Sigmoid colon (tissue), 4 donors: ENCODE data around the gene NLGN1.
A peak's percentile ranks its signal among the peaks of the same experiment; 100 is the strongest.

Source experiments
- CTCF ChIP-seq, 4 experiments: fragments of 450-650 bp in 3 of 4; fragments of 200-600 bp in 1 of 4; IDR thresholded peaks; one replicate each; pipeline ENCODE4 v1.5.1; 2016 to 2019; ENCODE audit warnings: antibody characterized with exemption in 4 of 4, mild to moderate bottlenecking in 3 of 4, moderate library complexity in 2 of 4
- POLR2A ChIP-seq, 2 donors: fragments of 450-650 bp; IDR thresholded peaks; one replicate each; pipeline ENCODE4 v1.6.1; 2016; ENCODE audit warnings: antibody characterized with exemption in 2 of 2, mild to moderate bottlenecking in 2 of 2, moderate library complexity in 2 of 2
- POLR2AphosphoS5 ChIP-seq, 4 donors: sonication (generic); formaldehyde crosslinking; IDR thresholded peaks; one replicate each; pipeline ENCODE4 v1.6.1; 2017; ENCODE audit warnings: antibody characterized with exemption in 4 of 4

GRCh38 chr3:173584093-173584837 lies 186.7 kb downstream of the NLGN1 start:
- TF ChIP-seq CTCF (IDR thresholded peaks at IDR 0.05) (peak in 3 of 4 experiments; percentile 19 to 65 (median 64)), POLR2AphosphoS5 (IDR thresholded peaks at IDR 0.05) (no peak), POLR2A (IDR thresholded peaks at IDR 0.05) (no peak)
